ENCODE data around the gene UGT1A3. TPM values are rescaled to one million over a fixed set of nuclear protein-coding genes. Genes with fewer than 3 reads are reported as not detected.

UGT1A3 gene
- total RNA-seq, 1 donor from 2014 or later: 0.19 TPM

GRCh38 chr2:233773854-233774253 is 45.0 kb downstream of the UGT1A3 start:
- H3K9me3 Mint-ChIP-seq: peaks cover 3% of the 10 kb centered on the region
- no peak overlapping the region for H3K4me3 Mint-ChIP-seq
- no peaks in the 10 kb centered on the region for H3K36me3 Mint-ChIP-seq
- no peak for TF ChIP-seq CTCF (conservative IDR thresholded peaks at IDR 0.05)
- peaks cover 23% of the 10 kb centered on the region for H3K27me3 Mint-ChIP-seq
- DNase-seq (ENCODE audit: extremely low spot score, unreplicated experiment): no peak
- H3K4me1 Mint-ChIP-seq (ENCODE audit: unreplicated experiment): no peaks in the 10 kb centered on the region
- H3K27ac Mint-ChIP-seq: no peak overlapping the region

- H3K9me3 Mint-ChIP-seq: peaks cover 3% of the 10 kb centered on the region
- TF ChIP-seq CTCF (conservative IDR thresholded peaks at IDR 0.05): no peak
- peaks cover 26% of the 10 kb centered on the region for H3K27me3 Mint-ChIP-seq
- H3K27ac Mint-ChIP-seq: no peak overlapping the region
- no peaks in the 10 kb centered on the region for H3K36me3 Mint-ChIP-seq
- H3K4me1 Mint-ChIP-seq (ENCODE audit: unreplicated experiment): no peaks in the 10 kb centered on the region
- no peak for DNase-seq (ENCODE audit: extremely low spot score, unreplicated experiment)
- no peak overlapping the region for H3K4me3 Mint-ChIP-seq
Observed at GRCh38 chr2:233775414-233775813, 46.6 kb downstream of the UGT1A3 start.

- peaks cover 3% of the 10 kb centered on the region for H3K9me3 Mint-ChIP-seq
- H3K4me3 Mint-ChIP-seq: no peak within 1 kb of the TSS
- H3K4me1 Mint-ChIP-seq (ENCODE audit: unreplicated experiment): no peaks in the 10 kb centered on the region
- H3K36me3 Mint-ChIP-seq: no peaks in the 10 kb centered on the region
- no peak for TF ChIP-seq CTCF (conservative IDR thresholded peaks at IDR 0.05)
- H3K27ac Mint-ChIP-seq: no peak within 1 kb of the TSS
- peaks cover 27% of the 10 kb centered on the region for H3K27me3 Mint-ChIP-seq
- no peak for DNase-seq (ENCODE audit: extremely low spot score, unreplicated experiment)
Observed at GRCh38 chr2:233778030-233778429, 49.2 kb downstream of the UGT1A3 start, which contains the start of gene MROH2A. MROH2A (plus strand) TSS chr2:233778330; CDS start chr2:233779359, 1,029 bp downstream.

GRCh38 chr2:233779722-233780121 is 50.9 kb downstream of the UGT1A3 start:
- H3K9me3 Mint-ChIP-seq: peaks cover 3% of the 10 kb centered on the region
- no peak for TF ChIP-seq CTCF (conservative IDR thresholded peaks at IDR 0.05)
- H3K4me1 Mint-ChIP-seq (ENCODE audit: unreplicated experiment): no peaks in the 10 kb centered on the region
- no peak overlapping the region for H3K27ac Mint-ChIP-seq
- H3K36me3 Mint-ChIP-seq: no peaks in the 10 kb centered on the region
- peaks cover 29% of the 10 kb centered on the region for H3K27me3 Mint-ChIP-seq
- no peak overlapping the region for H3K4me3 Mint-ChIP-seq
- no peak for DNase-seq (ENCODE audit: extremely low spot score, unreplicated experiment)

GRCh38 chr2:233780771-233781170 is 51.9 kb downstream of the UGT1A3 start:
- Mint-ChIP-seq H3K9me3 (peaks cover 3% of the 10 kb centered on the region), H3K4me3 (no peak overlapping the region), H3K27me3 (peaks cover 29% of the 10 kb centered on the region), H3K36me3 (no peaks in the 10 kb centered on the region), H3K27ac (no peak overlapping the region), H3K4me1 (ENCODE audit: unreplicated experiment) (no peaks in the 10 kb centered on the region)
- no peak for DNase-seq (ENCODE audit: extremely low spot score, unreplicated experiment)
- TF ChIP-seq CTCF (conservative IDR thresholded peaks at IDR 0.05): no peak

GRCh38 chr2:233789554-233789953 is 60.7 kb downstream of the UGT1A3 start:
- Mint-ChIP-seq H3K27ac (no peak overlapping the region), H3K4me3 (no peak overlapping the region), H3K4me1 (ENCODE audit: unreplicated experiment) (no peaks in the 10 kb centered on the region), H3K36me3 (no peaks in the 10 kb centered on the region), H3K9me3 (no peaks in the 10 kb centered on the region), H3K27me3 (peaks cover 8% of the 10 kb centered on the region)
- DNase-seq (ENCODE audit: extremely low spot score, unreplicated experiment): no peak
- no peak for TF ChIP-seq CTCF (conservative IDR thresholded peaks at IDR 0.05)

Data from type B pancreatic cell (in vitro differentiated cells).